GM23338 (cell line): ENCODE measurements around the gene IL12RB1. TPM values are rescaled to one million over a fixed set of nuclear protein-coding genes. Genes with fewer than 3 reads are reported as not detected.

ENCODE experiments used
- ATAC-seq: fragments of 200-7000 bp; cut with Tn5 transposase; 3 replicates; pipeline ENCODE4 v1.9.1; 2020
- DNase-seq: peaks from one replicate; pipeline ENCODE4 v3.0.0-alpha.2; 2015; ENCODE audit warnings: low spot score
- H2AFZ ChIP-seq: fragments of 200-600 bp; sonication (generic); 2 replicates; pipeline ENCODE4 v1.8.0; 2016; ENCODE audit warnings: antibody characterized with exemption, mild to moderate bottlenecking, moderate library complexity
- H3F3A ChIP-seq: fragments of 200-600 bp; sonication (generic); replicated peaks from 2 replicates; pipeline ENCODE4 v1.8.0; 2017; ENCODE audit warnings: antibody characterized with exemption, mixed run types, low read depth
- H3K27ac ChIP-seq: fragments of 200-600 bp; sonication (generic); 2 replicates; pipeline ENCODE4 v1.6.1; 2016; ENCODE audit warnings: low read depth
- H3K27me3 ChIP-seq: fragments of 200-600 bp; sonication (generic); 2 replicates; pipeline ENCODE4 v1.8.0; 2016; ENCODE audit warnings: mild to moderate bottlenecking, mixed run types, moderate library complexity; ENCODE audit not compliant: insufficient read depth
- H3K36me3 ChIP-seq: fragments of 200-600 bp; sonication (generic); 2 replicates; pipeline ENCODE4 v1.8.0; 2016; ENCODE audit warnings: mild to moderate bottlenecking; ENCODE audit not compliant: insufficient read depth
- H3K4me1 ChIP-seq: fragments of 200-600 bp; sonication (generic); 2 replicates; pipeline ENCODE4 v1.8.0; 2016; ENCODE audit warnings: mild to moderate bottlenecking, moderate library complexity; ENCODE audit not compliant: insufficient read depth
- H3K4me2 ChIP-seq: fragments of 200-600 bp; sonication (generic); 2 replicates; pipeline ENCODE4 v1.7.1; 2017; ENCODE audit warnings: mixed run types
- H3K4me3 ChIP-seq: fragments of 200-600 bp; sonication (generic); 2 replicates; pipeline ENCODE4 v1.6.1; 2016; ENCODE audit warnings: mixed run types
- H3K79me2 ChIP-seq: fragments of 200-600 bp; sonication (generic); replicated peaks from 2 replicates; pipeline ENCODE4 v1.8.0; 2017; ENCODE audit warnings: mild to moderate bottlenecking; ENCODE audit not compliant: insufficient read depth
- H3K9me2 ChIP-seq: fragments of 200-600 bp; sonication (generic); 2 replicates; pipeline ENCODE4 v1.8.0; 2017; ENCODE audit not compliant: insufficient read depth
- H4K20me1 ChIP-seq: fragments of 200-600 bp; sonication (generic); replicated peaks from 2 replicates; pipeline ENCODE4 v1.8.0; 2017; ENCODE audit warnings: mild to moderate bottlenecking; ENCODE audit not compliant: insufficient read depth
- H3K27ac Mint-ChIP-seq: 2 replicates; pipeline ENCODE4 v1.8.0; 2020; ENCODE audit warnings: inconsistent platforms, mild to moderate bottlenecking, moderate library complexity, mixed read lengths
- H3K27me3 Mint-ChIP-seq: 3 replicates; pipeline ENCODE4 v1.8.0; 2022; ENCODE audit warnings: low read depth, mild to moderate bottlenecking, moderate library complexity, mixed read lengths, inconsistent platforms; ENCODE audit not compliant: insufficient read depth, poor library complexity
- H3K36me3 Mint-ChIP-seq: 3 replicates; pipeline ENCODE4 v1.8.0; 2021; ENCODE audit warnings: low read depth, mild to moderate bottlenecking, inconsistent platforms, moderate library complexity, mixed read lengths
- H3K4me1 Mint-ChIP-seq: 3 replicates; pipeline ENCODE4 v1.8.0; 2020; ENCODE audit warnings: mild to moderate bottlenecking, inconsistent platforms, mixed read lengths
- H3K4me3 Mint-ChIP-seq: 3 replicates; pipeline ENCODE4 v1.8.0; 2021; ENCODE audit warnings: moderate library complexity, mild to moderate bottlenecking, inconsistent platforms, mixed read lengths
- H3K9me3 Mint-ChIP-seq: 3 replicates; pipeline ENCODE4 v1.8.0; 2020; ENCODE audit warnings: moderate library complexity, mild to moderate bottlenecking, inconsistent platforms, mixed read lengths
- CREB1 ChIP-seq: fragments of 250-450 bp; sonication (Bioruptor Pico); IDR thresholded peaks from 2 replicates; pipeline ENCODE4 v1.5.0; 2020; ENCODE audit warnings: low read depth, mild to moderate bottlenecking, moderate library complexity
- CTCF ChIP-seq, 2 experiments: fragments of 200-600 bp in 1 of 2; sonication (generic) in 1 of 2; conservative IDR thresholded peaks; 2 replicates each; pipeline versions ENCODE4 v1.5.1 to v1.6.1; 2016 to 2017; ENCODE audit warnings: antibody characterized with exemption in 2 of 2, low read depth in 2 of 2, mild to moderate bottlenecking in 2 of 2, moderate library complexity in 1 of 2
- ETS1 ChIP-seq: IDR thresholded peaks from 2 replicates; pipeline ENCODE4 v1.6.1; 2016; ENCODE audit warnings: antibody characterized with exemption
- EZH2 ChIP-seq: fragments of 200-600 bp; sonication (generic); IDR thresholded peaks from one replicate; pipeline ENCODE4 v1.8.0; 2017; ENCODE audit warnings: antibody characterized with exemption, mild to moderate bottlenecking, low read depth; ENCODE audit not compliant: unreplicated experiment
- EZH2phosphoT487 ChIP-seq: fragments of 200-600 bp; sonication (generic); IDR thresholded peaks from one replicate; pipeline ENCODE4 v1.8.1; 2018; ENCODE audit warnings: antibody characterized with exemption; ENCODE audit not compliant: unreplicated experiment
- JUNB ChIP-seq: IDR thresholded peaks from one replicate; pipeline ENCODE4 v1.6.1; 2016; ENCODE audit warnings: antibody characterized with exemption; ENCODE audit not compliant: unreplicated experiment
- NANOG ChIP-seq: IDR thresholded peaks from 2 replicates; pipeline ENCODE4 v1.6.1; 2016; ENCODE audit warnings: antibody characterized with exemption, borderline replicate concordance
- POLR2AphosphoS5 ChIP-seq: IDR thresholded peaks from 2 replicates; pipeline ENCODE4 v1.6.1; 2016; ENCODE audit warnings: antibody characterized with exemption, low read depth
- REST ChIP-seq: IDR thresholded peaks from one replicate; pipeline ENCODE4 v1.6.1; 2018; ENCODE audit warnings: antibody characterized with exemption; ENCODE audit not compliant: unreplicated experiment
- STAT1 ChIP-seq: IDR thresholded peaks from one replicate; pipeline ENCODE4 v1.6.1; 2016; ENCODE audit warnings: antibody characterized with exemption; ENCODE audit not compliant: unreplicated experiment
- ZNF114 ChIP-seq: fragments of 250-450 bp; sonication (Bioruptor Pico); IDR thresholded peaks from 2 replicates; pipeline ENCODE4 v1.5.0; 2020; ENCODE audit warnings: mild to moderate bottlenecking, moderate library complexity
- ZNF331 ChIP-seq: fragments of 250-450 bp; sonication (Bioruptor Pico); IDR thresholded peaks from 2 replicates; pipeline ENCODE4 v1.5.0; 2020; ENCODE audit warnings: low read depth, mild to moderate bottlenecking, moderate library complexity
- ZNF462 ChIP-seq: fragments of 250-450 bp; sonication (Bioruptor Pico); IDR thresholded peaks from 2 replicates; pipeline ENCODE4 v1.5.0; 2020; ENCODE audit warnings: mild to moderate bottlenecking, moderate library complexity
- polyA plus RNA-seq: library from polyadenylated mRNA; unstranded; fragments of >200 nt; fragmentation: Nextera tagmentation; extraction: Ambion mirVana; gene quantifications from 2 replicates; pipeline ENCODE4 v1.2.1, GENCODE V29; 2016
- total RNA-seq: library from RNA; depleted of rRNA; stranded (reverse); fragments of >200 nt; shearing (Covaris generic); gene quantifications from 2 replicates; pipeline ENCODE4 v1.2.3, GENCODE V29; 2014

Gene IL12RB1
- total and polyA plus RNA-seq, 2 experiments from 2014 or later: not detected

- Histone ChIP-seq H3K4me2 (no peak overlapping the region), H2AFZ (no peak overlapping the region), H4K20me1 (peaks cover 11% of the 10 kb centered on the region; the same call in 1 of the 2 replicates), H3K79me2 (no peaks in the 10 kb centered on the region), H3K4me3 (no peak overlapping the region), H3K27ac (no peak overlapping the region), H3F3A (no peaks in the 10 kb centered on the region), H3K9me2 (no peaks in the 10 kb centered on the region), H3K36me3 (no peaks in the 10 kb centered on the region; the same call in 1 of the 2 replicates), H3K4me1 (no peaks in the 10 kb centered on the region), H3K27me3 (no peaks in the 10 kb centered on the region)
- H3K27me3 Mint-ChIP-seq: peaks cover 8% of the 10 kb centered on the region
- peak; percentile 74 for DNase-seq
- TF ChIP-seq ZNF114 (CRISPR knock-in tag): no peak
- no peak for TF ChIP-seq CTCF (conservative IDR thresholded peaks at IDR 0.05; ENCODE audit: low read depth in 2 of 2)
- no peak for TF ChIP-seq POLR2AphosphoS5
- no peak for TF ChIP-seq CREB1 (CRISPR knock-in tag)
- TF ChIP-seq EZH2: no peak
- no peak for TF ChIP-seq REST
- TF ChIP-seq STAT1: no peak
- TF ChIP-seq ZNF462 (CRISPR knock-in tag): no peak
- no peak for TF ChIP-seq NANOG
- TF ChIP-seq ZNF331 (CRISPR knock-in tag): no peak
- no peak for TF ChIP-seq JUNB
- no peak for TF ChIP-seq ETS1
- TF ChIP-seq EZH2phosphoT487: no peak
- no peaks in the 10 kb centered on the region for H3K4me1 Mint-ChIP-seq
- ATAC-seq: peak; percentile 96
- peaks cover 23% of the 10 kb centered on the region for H3K36me3 Mint-ChIP-seq
- no peak overlapping the region for H3K27ac Mint-ChIP-seq
- H3K4me3 Mint-ChIP-seq: no peak overlapping the region
- peaks cover 3% of the 10 kb centered on the region; the same call in 1 of the 3 replicates for H3K9me3 Mint-ChIP-seq
These were observed 45.3 kb upstream of the IL12RB1 start for GRCh38 chr19:18131841-18132596.
